CD4-positive, CD25-positive, alpha-beta regulatory T cell (primary cell): ENCODE results near the gene RASGRP3. TPM values are rescaled to one million over a fixed set of nuclear protein-coding genes. Genes with fewer than 3 reads are reported as not detected.

Experiments
- ATAC-seq, 2 donors: fragments of 150-1000 bp; cut with Tn5 transposase; one replicate each; pipeline ENCODE4 v1.10.0; 2021; ENCODE audit warnings: low read depth in 2 of 2, moderate number of reproducible peaks in 2 of 2, moderate library complexity in 1 of 2
- DNase-seq, 3 donors: peaks; one replicate each; pipeline versions ENCODE4 v3.0.0 to v3.0.0-alpha.2; 2012 to 2022; ENCODE audit warnings: mixed read lengths in 1 of 3
- H3K27ac ChIP-seq: one replicate; pipeline ENCODE4 v1.7.0; 2013; ENCODE audit warnings: mild to moderate bottlenecking, low read length; ENCODE audit not compliant: insufficient read depth, poor library complexity, severe bottlenecking
- H3K27me3 ChIP-seq: one replicate; pipeline ENCODE4 v1.7.0; 2013; ENCODE audit warnings: low read length; ENCODE audit not compliant: control insufficient read depth, insufficient read depth
- H3K36me3 ChIP-seq: one replicate; pipeline ENCODE4 v1.7.0; 2013; ENCODE audit warnings: mild to moderate bottlenecking, low read length, moderate library complexity; ENCODE audit not compliant: control insufficient read depth, insufficient read depth
- H3K4me1 ChIP-seq: 2 replicates; pipeline ENCODE4 v1.7.0; 2013; ENCODE audit warnings: mild to moderate bottlenecking, low read length; ENCODE audit not compliant: insufficient read depth, control insufficient read depth, poor library complexity, severe bottlenecking
- H3K4me3 ChIP-seq: one replicate; pipeline ENCODE4 v1.7.0; 2013; ENCODE audit warnings: low read depth, mild to moderate bottlenecking, low read length, moderate library complexity
- H3K9me3 ChIP-seq, 2 experiments: 1 replicate in 1 of 2; 2 replicates in 1 of 2; pipeline ENCODE4 v1.7.0; 2013; ENCODE audit warnings: low read length in 2 of 2, mild to moderate bottlenecking in 1 of 2, moderate library complexity in 1 of 2; ENCODE audit not compliant: control insufficient read depth in 2 of 2
- H3K27ac Mint-ChIP-seq, 3 donors: one replicate each; pipeline ENCODE4 v1.8.0; 2020 to 2022; ENCODE audit warnings: mild to moderate bottlenecking in 3 of 3, mixed read lengths in 3 of 3, moderate library complexity in 2 of 3
- H3K27me3 Mint-ChIP-seq: one replicate; pipeline ENCODE4 v1.8.0; 2022; ENCODE audit warnings: mild to moderate bottlenecking, mixed read lengths
- H3K36me3 Mint-ChIP-seq: one replicate; pipeline ENCODE4 v1.8.0; 2020; ENCODE audit warnings: mixed read lengths
- H3K4me1 Mint-ChIP-seq, 4 donors: one replicate each; pipeline ENCODE4 v1.8.0; 2020 to 2022; ENCODE audit warnings: mixed read lengths in 4 of 4, mild to moderate bottlenecking in 1 of 4
- H3K4me3 Mint-ChIP-seq, 4 donors: one replicate each; pipeline ENCODE4 v1.8.0; 2020 to 2022; ENCODE audit warnings: mild to moderate bottlenecking in 4 of 4, mixed read lengths in 4 of 4, moderate library complexity in 3 of 4
- H3K9me3 Mint-ChIP-seq, 7 donors: one replicate each; pipeline ENCODE4 v1.8.0; 2020 to 2022; ENCODE audit warnings: mixed read lengths in 7 of 7, mild to moderate bottlenecking in 3 of 7, moderate library complexity in 2 of 7
- polyA plus RNA-seq, 4 donors: library from polyadenylated mRNA; unstranded; fragments of 300-500 nt; fragmentation: Illumina TruSeq; gene quantifications; one replicate each; pipeline ENCODE4 v1.2.3, GENCODE V29; 2021
- total RNA-seq: library from RNA; stranded (reverse); gene quantifications from one replicate; pipeline ENCODE4 v1.2.3, GENCODE V29; 2022

RASGRP3 gene
- total and polyA plus RNA-seq, 5 donors from 2014 or later = 2.8 to 9.1 (median 4.8) TPM

DNA sequence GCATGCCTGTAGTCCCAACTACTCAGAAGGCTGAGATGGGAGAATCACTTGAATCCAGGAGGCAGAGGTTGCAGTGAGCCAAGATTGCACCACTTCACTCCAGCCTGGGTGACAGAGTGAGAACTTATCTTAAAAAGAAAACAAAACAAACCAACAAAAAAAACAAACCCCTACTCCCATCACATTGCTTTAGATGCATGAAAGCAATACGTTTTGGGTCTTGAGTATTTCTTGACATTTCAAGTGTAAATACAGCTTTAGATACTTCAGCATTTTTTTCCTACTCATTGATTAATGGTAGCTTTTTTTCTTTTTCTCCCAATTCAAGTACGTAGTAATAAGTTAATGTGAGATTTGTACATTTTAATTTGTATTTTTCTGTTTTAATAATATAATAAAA, 20.3 kb downstream of the RASGRP3 start:
- H3K4me3 Mint-ChIP-seq = no peak overlapping the region
- Histone ChIP-seq H3K9me3 (no peaks in the 10 kb centered on the region), H3K27me3 (no peaks in the 10 kb centered on the region), H3K36me3 (no peaks in the 10 kb centered on the region), H3K4me1 (peaks cover 11% of the 10 kb centered on the region), H3K27ac (no peak overlapping the region), H3K4me3 (no peak overlapping the region)
- peak overlapping the region in 1 of 3 donors; percentile 78 for H3K27ac Mint-ChIP-seq
- H3K9me3 Mint-ChIP-seq = no peaks in the 10 kb centered on the region
- no peak for DNase-seq
- H3K4me1 Mint-ChIP-seq = peaks cover 6 to 39% (median 38%) of the 10 kb centered on the region in 4 donors
- no peaks in the 10 kb centered on the region for H3K27me3 Mint-ChIP-seq
- no peak for ATAC-seq
- peaks cover 4% of the 10 kb centered on the region for H3K36me3 Mint-ChIP-seq

DNA sequence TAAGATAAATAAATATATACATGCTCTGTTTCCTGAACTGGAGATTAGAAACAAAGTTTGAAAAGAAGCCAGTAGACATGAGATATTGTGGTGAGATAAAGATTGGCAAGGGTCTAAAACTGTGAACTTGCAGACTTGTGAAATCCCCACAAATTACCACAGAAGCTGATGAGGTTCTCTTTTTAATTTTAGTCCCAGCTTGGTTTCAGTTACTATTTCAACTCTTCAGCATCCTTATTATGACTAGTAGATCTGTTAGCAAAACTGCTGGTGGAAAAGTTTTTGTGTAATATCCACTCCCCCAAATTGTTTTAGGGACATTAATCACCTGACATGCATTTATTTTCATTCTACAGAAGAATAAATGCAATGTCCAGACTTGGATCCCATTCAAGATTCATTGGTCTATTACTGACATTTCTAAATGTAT, 20.8 kb downstream of the RASGRP3 start:
- DNase-seq = peak in 2 of 3 donors; percentile 30 to 49
- no peak overlapping the region for H3K27ac Mint-ChIP-seq

DNA sequence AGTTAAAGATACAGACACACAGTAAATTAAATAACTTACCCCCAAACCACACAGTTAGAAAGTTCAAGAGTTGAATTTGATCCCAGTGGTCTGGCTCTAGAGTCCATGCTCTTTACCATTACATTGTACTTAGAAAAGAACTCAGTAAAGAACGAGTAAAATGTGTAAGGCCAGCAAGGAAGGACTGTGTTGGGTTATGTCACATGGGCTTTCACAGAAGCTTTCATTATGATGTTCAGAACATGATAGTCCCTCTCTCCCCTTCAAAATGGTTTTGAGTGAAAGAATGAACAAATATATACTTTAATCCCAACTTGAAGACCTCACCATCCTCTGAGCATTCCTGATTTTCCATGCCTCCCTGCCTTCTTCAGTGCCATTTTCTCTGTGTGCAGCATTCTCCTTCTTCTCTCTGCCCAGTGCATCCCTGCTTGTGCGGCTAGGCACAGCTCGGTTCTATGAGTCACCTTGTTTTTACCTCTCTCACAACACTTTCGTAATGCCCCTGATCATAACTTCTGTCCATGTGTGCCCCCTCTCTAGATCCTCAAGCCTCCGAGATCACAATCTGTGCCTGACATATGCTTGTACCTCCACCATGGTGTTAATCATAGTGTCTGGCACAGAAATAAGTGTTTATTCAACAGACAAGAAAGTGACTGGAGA, 22.0 kb downstream of the RASGRP3 start:
- Mint-ChIP-seq H3K27ac (peak overlapping the region in 1 of 3 donors; percentile 67), H3K4me3 (no peak overlapping the region), H3K27me3 (no peaks in the 10 kb centered on the region), H3K9me3 (no peaks in the 10 kb centered on the region), H3K36me3 (peaks cover 2% of the 10 kb centered on the region), H3K4me1 (peaks cover 6 to 38% (median 36%) of the 10 kb centered on the region in 4 donors)
- Histone ChIP-seq H3K27me3 (no peaks in the 10 kb centered on the region), H3K36me3 (no peaks in the 10 kb centered on the region), H3K27ac (no peak overlapping the region), H3K9me3 (no peaks in the 10 kb centered on the region), H3K4me3 (no peak overlapping the region), H3K4me1 (peaks cover 11% of the 10 kb centered on the region)
- ATAC-seq (peak in 1 of 2 donors; percentile 39), DNase-seq (no peak)

More for the DNA sequence above, 20.8 kb downstream of the RASGRP3 start:
- Mint-ChIP-seq H3K9me3 (no peaks in the 10 kb centered on the region), H3K4me3 (no peak overlapping the region), H3K27me3 (no peaks in the 10 kb centered on the region), H3K36me3 (peaks cover 2% of the 10 kb centered on the region), H3K4me1 (peaks cover 6 to 38% (median 37%) of the 10 kb centered on the region in 4 donors)
- Histone ChIP-seq H3K4me1 (peaks cover 11% of the 10 kb centered on the region), H3K27me3 (no peaks in the 10 kb centered on the region), H3K36me3 (no peaks in the 10 kb centered on the region), H3K9me3 (no peaks in the 10 kb centered on the region), H3K4me3 (peak overlapping the region; percentile 33), H3K27ac (no peak overlapping the region)
- ATAC-seq = peak; percentile 40 to 52

DNA sequence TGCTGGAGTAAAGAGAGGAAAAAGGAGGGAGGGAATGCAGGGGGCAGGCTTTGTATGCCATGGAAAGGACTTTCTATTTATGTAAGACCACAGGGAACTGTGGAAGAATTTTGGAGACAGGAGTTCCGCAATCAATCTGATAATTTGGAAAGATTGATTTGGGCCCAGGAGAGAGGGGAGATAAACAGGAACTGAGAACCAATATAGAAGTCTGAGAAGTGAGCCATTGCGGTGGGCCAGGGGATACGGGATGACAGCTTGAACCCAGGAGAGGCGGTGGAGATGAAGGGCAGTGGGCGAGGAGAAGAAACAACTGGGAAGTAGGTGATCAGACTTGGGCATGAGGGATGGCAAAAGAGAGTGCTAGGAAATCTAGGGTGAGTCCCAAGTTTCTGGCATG, 23.7 kb downstream of the RASGRP3 start:
- Histone ChIP-seq H3K36me3 (no peaks in the 10 kb centered on the region), H3K27me3 (no peaks in the 10 kb centered on the region), H3K27ac (no peak overlapping the region), H3K4me3 (no peak overlapping the region), H3K4me1 (peaks cover 11% of the 10 kb centered on the region), H3K9me3 (no peaks in the 10 kb centered on the region)
- ATAC-seq (no peak), DNase-seq (no peak)
- H3K4me1 Mint-ChIP-seq = peaks cover 6 to 31% (median 26%) of the 10 kb centered on the region in 4 donors
- H3K27ac Mint-ChIP-seq = peak overlapping the region in 1 of 3 donors; percentile 61
- no peak overlapping the region for H3K4me3 Mint-ChIP-seq
- H3K9me3 Mint-ChIP-seq = no peaks in the 10 kb centered on the region
- H3K36me3 Mint-ChIP-seq = peaks cover 2% of the 10 kb centered on the region
- H3K27me3 Mint-ChIP-seq = no peaks in the 10 kb centered on the region

DNA sequence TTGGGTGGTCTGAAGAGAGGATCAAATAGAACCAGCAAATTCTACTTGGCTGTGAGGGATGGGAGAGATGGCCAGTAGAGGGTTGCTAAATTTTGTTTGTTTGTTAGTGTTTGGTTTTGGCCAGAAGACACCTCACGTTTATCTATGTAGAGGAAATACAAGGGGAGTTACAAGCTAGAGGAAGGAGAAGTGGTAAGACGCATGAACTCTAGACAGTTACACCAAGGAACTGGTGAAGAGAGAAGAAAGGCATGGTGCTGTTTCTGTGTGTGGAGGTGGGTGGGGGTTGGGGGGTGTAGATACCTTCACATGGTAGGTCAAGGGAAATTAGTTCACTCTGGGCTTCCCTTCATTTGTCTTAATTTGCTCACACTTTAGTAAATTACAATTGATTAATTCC, 25.6 kb downstream of the RASGRP3 start:
- no peaks in the 10 kb centered on the region for H3K27me3 ChIP-seq
- no peak overlapping the region for H3K27ac ChIP-seq
- Mint-ChIP-seq H3K4me3 (no peak overlapping the region), H3K9me3 (no peaks in the 10 kb centered on the region), H3K27ac (no peak overlapping the region), H3K36me3 (no peaks in the 10 kb centered on the region), H3K4me1 (peaks cover 6 to 18% (median 13%) of the 10 kb centered on the region in 4 donors), H3K27me3 (no peaks in the 10 kb centered on the region)
- no peak overlapping the region for H3K4me3 ChIP-seq
- DNase-seq (no peak), ATAC-seq (no peak)
- H3K4me1 ChIP-seq = peaks cover 9% of the 10 kb centered on the region
- H3K9me3 ChIP-seq = no peaks in the 10 kb centered on the region
- H3K36me3 ChIP-seq = no peaks in the 10 kb centered on the region

DNA sequence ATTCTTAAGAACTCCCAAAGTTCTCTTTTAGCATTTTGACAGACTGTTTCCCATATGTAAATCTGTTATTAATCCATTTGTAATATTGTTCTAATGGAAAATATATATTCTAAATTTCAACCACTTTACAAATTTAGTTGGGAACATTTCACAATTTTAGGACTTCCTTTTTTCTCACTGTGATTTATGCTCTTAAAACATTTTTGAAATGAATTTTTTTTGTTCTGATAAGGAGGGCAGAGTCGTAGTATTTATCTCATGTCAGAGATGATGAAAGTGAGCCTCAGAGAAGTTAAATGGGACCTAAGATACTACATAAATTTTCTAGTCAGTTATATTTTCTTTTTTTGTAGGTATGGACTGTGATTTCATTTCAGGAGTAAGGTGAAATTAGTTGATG, 26.6 kb downstream of the RASGRP3 start:
- Mint-ChIP-seq H3K4me1 (peaks cover 0 to 13% (median 7%) of the 10 kb centered on the region in 4 donors), H3K4me3 (no peak overlapping the region), H3K9me3 (no peaks in the 10 kb centered on the region), H3K36me3 (no peaks in the 10 kb centered on the region), H3K27ac (no peak overlapping the region), H3K27me3 (no peaks in the 10 kb centered on the region)
- no peak overlapping the region for H3K27ac ChIP-seq
- H3K4me1 ChIP-seq = peaks cover 2% of the 10 kb centered on the region
- ATAC-seq = no peak
- no peak overlapping the region for H3K4me3 ChIP-seq
- no peak for DNase-seq
- no peaks in the 10 kb centered on the region for H3K27me3 ChIP-seq
- H3K36me3 ChIP-seq = no peaks in the 10 kb centered on the region
- no peaks in the 10 kb centered on the region for H3K9me3 ChIP-seq

DNA sequence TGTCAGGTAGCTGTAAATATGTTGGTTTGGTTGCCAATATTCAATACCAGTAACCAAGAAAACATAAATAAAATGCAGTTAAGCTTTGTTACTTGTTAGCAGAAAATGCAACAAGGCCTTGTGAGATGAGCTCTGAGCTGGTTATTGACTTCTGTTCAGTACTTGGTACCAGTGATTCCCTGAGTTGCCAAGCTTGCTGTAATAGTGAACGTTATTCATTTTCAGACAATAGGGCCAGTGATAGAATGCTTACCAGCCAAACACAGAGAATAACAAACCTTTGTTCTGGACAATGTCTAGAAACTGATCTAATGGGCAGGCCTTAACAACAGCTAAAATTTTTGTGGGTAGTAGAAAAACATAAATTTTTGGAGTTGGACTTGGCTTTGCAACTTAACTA, 29.5 kb downstream of the RASGRP3 start:
- Histone ChIP-seq H3K4me1 (no peaks in the 10 kb centered on the region), H3K9me3 (no peaks in the 10 kb centered on the region), H3K27ac (no peak overlapping the region), H3K4me3 (no peak overlapping the region), H3K27me3 (no peaks in the 10 kb centered on the region), H3K36me3 (no peaks in the 10 kb centered on the region)
- DNase-seq (no peak), ATAC-seq (no peak)
- H3K27me3 Mint-ChIP-seq = no peaks in the 10 kb centered on the region
- H3K4me1 Mint-ChIP-seq = peaks cover 0 to 9% (median 0%) of the 10 kb centered on the region in 4 donors
- no peak overlapping the region for H3K4me3 Mint-ChIP-seq
- H3K36me3 Mint-ChIP-seq = no peaks in the 10 kb centered on the region
- no peaks in the 10 kb centered on the region for H3K9me3 Mint-ChIP-seq
- H3K27ac Mint-ChIP-seq = no peak overlapping the region
